ENCODE measurements around the gene ST8SIA2. TPM values are rescaled to one million over a fixed set of nuclear protein-coding genes. Genes with fewer than 3 reads are reported as not detected.

The ST8SIA2 gene
- polyA plus RNA-seq, 3 donors = not detected

DNA sequence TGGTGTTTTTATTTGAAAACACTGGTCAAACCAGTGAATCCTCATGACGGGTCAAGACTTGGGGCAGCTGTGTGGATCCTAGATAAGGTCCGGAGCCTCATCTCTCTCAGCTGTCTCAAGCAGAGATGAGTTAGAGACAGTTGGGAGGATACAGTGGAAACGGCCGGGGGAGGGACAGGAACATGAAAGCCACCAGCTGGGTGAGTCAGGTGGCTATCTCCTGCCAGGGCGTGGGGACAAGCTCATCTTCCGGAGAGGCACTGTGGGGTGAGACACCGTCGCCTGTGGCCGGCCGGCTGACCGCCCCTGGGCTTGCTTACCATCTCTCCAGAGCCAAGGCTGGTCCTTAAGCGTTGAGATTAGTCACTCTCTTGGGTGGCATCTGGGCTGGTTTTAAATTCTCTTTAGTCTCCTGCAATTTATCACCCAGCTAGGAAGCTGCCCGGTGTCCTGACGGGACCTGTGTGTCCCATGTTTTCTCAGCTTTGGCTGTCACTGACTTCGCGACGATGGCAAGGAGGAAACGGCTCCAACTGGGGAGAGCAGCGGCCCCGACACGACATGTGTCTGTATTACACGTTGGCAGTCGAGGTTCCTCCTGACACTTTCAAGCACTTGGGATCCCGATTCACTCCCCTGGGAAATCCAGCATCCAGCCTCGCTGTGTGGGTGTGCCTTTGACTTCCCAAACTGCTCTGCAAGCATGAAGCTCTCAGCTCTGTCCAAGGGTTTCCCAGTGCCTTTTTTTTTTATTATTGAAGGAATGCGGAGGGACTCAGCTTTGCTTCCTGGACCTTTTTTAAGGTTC, 7.5 kb downstream of the ST8SIA2 start:
- H3K9ac ChIP-seq (ENCODE audit: insufficient read depth, low read length, poor library complexity, severe bottlenecking) = no peak overlapping the region
- no peak overlapping the region for H3K4me2 ChIP-seq (replicated peaks; ENCODE audit: extremely low read depth, low read length, poor library complexity, severe bottlenecking)
- no peaks in the 10 kb centered on the region for H3K36me3 Mint-ChIP-seq
- peaks cover 0 to 3% (median 0%) of the 10 kb centered on the region in 7 donors for H3K9me3 Mint-ChIP-seq
- no peaks in the 10 kb centered on the region for H4K20me1 ChIP-seq (ENCODE audit: insufficient read depth, low read length)
- no peak overlapping the region for H3K27ac ChIP-seq (ENCODE audit: low read depth in 1 of 2, low read length in 2 of 2)
- no peak for DNase-seq
- peak overlapping the region in 1 of 2 donors; percentile 23 for H3K4me3 Mint-ChIP-seq
- peaks cover 17 to 32% (median 22%) of the 10 kb centered on the region in 3 donors for H3K27me3 Mint-ChIP-seq (ENCODE audit: low read depth in 3 of 3)
- H3K4me1 Mint-ChIP-seq = no peaks in the 10 kb centered on the region
- H3K27me3 ChIP-seq (ENCODE audit: control insufficient read depth in 2 of 2, insufficient read depth in 2 of 2, low read length in 2 of 2) = peaks cover 0 to 17% of the 10 kb centered on the region in 2 donors
- intact Hi-C loops (cut with micrococcal nuclease) = no loop called here
- no peak overlapping the region for H3K4me3 ChIP-seq (replicated peaks in 1 of 3; ENCODE audit: low read depth in 2 of 3, low read length in 3 of 3)
- WGBS (ENCODE audit: insufficient coverage) = 71% methylated on average over 20 of the region's 26 CpGs
- no peak overlapping the region for H2AFZ ChIP-seq (ENCODE audit: insufficient read depth, low read depth, low read length, poor library complexity, severe bottlenecking)
- H3K9me3 ChIP-seq (replicated peaks in 1 of 2; ENCODE audit: control insufficient read depth in 1 of 2, insufficient read depth in 1 of 2, low read length in 2 of 2) = no peaks in the 10 kb centered on the region
- no peaks in the 10 kb centered on the region for H3K36me3 ChIP-seq (replicated peaks in 1 of 2; ENCODE audit: control insufficient read depth in 1 of 2, insufficient read depth in 2 of 2, low read length in 2 of 2)
- no peaks in the 10 kb centered on the region for H3K4me1 ChIP-seq (ENCODE audit: control insufficient read depth in 1 of 2, insufficient read depth in 2 of 2, low read length in 2 of 2)
- no peak overlapping the region for H3K27ac Mint-ChIP-seq
- H3K79me2 ChIP-seq (ENCODE audit: insufficient read depth, low read length) = no peaks in the 10 kb centered on the region
- TF ChIP-seq, protein P1, sequence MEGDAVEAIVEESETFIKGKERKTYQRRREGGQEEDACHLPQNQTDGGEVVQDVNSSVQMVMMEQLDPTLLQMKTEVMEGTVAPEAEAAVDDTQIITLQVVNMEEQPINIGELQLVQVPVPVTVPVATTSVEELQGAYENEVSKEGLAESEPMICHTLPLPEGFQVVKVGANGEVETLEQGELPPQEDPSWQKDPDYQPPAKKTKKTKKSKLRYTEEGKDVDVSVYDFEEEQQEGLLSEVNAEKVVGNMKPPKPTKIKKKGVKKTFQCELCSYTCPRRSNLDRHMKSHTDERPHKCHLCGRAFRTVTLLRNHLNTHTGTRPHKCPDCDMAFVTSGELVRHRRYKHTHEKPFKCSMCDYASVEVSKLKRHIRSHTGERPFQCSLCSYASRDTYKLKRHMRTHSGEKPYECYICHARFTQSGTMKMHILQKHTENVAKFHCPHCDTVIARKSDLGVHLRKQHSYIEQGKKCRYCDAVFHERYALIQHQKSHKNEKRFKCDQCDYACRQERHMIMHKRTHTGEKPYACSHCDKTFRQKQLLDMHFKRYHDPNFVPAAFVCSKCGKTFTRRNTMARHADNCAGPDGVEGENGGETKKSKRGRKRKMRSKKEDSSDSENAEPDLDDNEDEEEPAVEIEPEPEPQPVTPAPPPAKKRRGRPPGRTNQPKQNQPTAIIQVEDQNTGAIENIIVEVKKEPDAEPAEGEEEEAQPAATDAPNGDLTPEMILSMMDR (IDR thresholded peaks at IDR 0.05) = no peak

DNA sequence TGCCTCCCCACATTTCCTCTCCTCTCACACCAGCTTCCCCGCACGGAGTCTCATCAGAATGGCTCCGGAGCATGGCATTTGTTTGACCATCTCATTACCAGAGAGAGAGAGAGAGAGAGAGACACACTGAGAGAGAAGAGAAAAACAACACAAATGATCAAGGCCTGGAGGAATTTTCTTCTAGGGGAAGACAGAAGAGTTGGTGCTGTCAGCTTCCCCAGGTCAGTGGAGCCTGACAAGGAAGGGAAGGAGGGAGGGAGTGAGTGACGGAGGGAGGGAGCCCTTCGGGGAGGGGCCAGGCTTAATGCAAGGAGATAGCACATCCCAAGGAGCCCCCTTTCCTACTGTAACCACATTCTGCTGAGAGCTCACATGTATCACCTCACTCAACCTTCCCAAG, 9.1 kb downstream of the ST8SIA2 start:
- Mint-ChIP-seq H3K4me3 (no peak overlapping the region), H3K9me3 (no peaks in the 10 kb centered on the region), H3K4me1 (no peaks in the 10 kb centered on the region), H3K27ac (no peak overlapping the region), H3K36me3 (no peaks in the 10 kb centered on the region), H3K27me3 (ENCODE audit: low read depth in 3 of 3) (peaks cover 10 to 17% (median 11%) of the 10 kb centered on the region in 3 donors)
- Histone ChIP-seq H3K4me1 (ENCODE audit: control insufficient read depth in 1 of 2, insufficient read depth in 2 of 2, low read length in 2 of 2) (no peaks in the 10 kb centered on the region), H3K9me3 (replicated peaks in 1 of 2; ENCODE audit: control insufficient read depth in 1 of 2, insufficient read depth in 1 of 2, low read length in 2 of 2) (no peaks in the 10 kb centered on the region), H3K79me2 (ENCODE audit: insufficient read depth, low read length) (no peaks in the 10 kb centered on the region), H3K27ac (ENCODE audit: low read depth in 1 of 2, low read length in 2 of 2) (no peak overlapping the region), H3K9ac (ENCODE audit: insufficient read depth, low read length, poor library complexity, severe bottlenecking) (no peak overlapping the region), H3K27me3 (ENCODE audit: control insufficient read depth in 2 of 2, insufficient read depth in 2 of 2, low read length in 2 of 2) (peaks cover 0 to 9% of the 10 kb centered on the region in 2 donors), H3K4me3 (replicated peaks in 1 of 3; ENCODE audit: low read depth in 2 of 3, low read length in 3 of 3) (no peak overlapping the region), H2AFZ (ENCODE audit: insufficient read depth, low read depth, low read length, poor library complexity, severe bottlenecking) (no peak overlapping the region), H3K36me3 (replicated peaks in 1 of 2; ENCODE audit: control insufficient read depth in 1 of 2, insufficient read depth in 2 of 2, low read length in 2 of 2) (no peaks in the 10 kb centered on the region), H4K20me1 (ENCODE audit: insufficient read depth, low read length) (no peaks in the 10 kb centered on the region), H3K4me2 (replicated peaks; ENCODE audit: extremely low read depth, low read length, poor library complexity, severe bottlenecking) (no peak overlapping the region)
- no peak for DNase-seq
- TF ChIP-seq, protein P1 (IDR thresholded peaks at IDR 0.05) = no peak
- WGBS (ENCODE audit: insufficient coverage) = no CpG with 5 or more reads among the region's 5 CpGs
- intact Hi-C loops (cut with micrococcal nuclease) = no loop called here

Data from CD14-positive monocyte (primary cell).